Liver (tissue), 3 donors: ENCODE measurements around the gene TBC1D9B.

Experiments used
- CTCF ChIP-seq: fragments of 150-350 bp; IDR thresholded peaks from 2 replicates; pipeline ENCODE4 v1.5.1; 2017; ENCODE audit warnings: improper control_type of control experiment, low read depth, low read length; ENCODE audit not compliant: missing input control
- EGR1 ChIP-seq, 2 donors: IDR thresholded peaks; 2 replicates each; pipeline ENCODE4 v1.6.1; 2016 to 2018; ENCODE audit warnings: antibody characterized with exemption in 2 of 2, low read depth in 2 of 2
- GABPA ChIP-seq, 2 donors: IDR thresholded peaks in 1 of 2; conservative IDR thresholded peaks in 1 of 2; 2 replicates each; pipeline ENCODE4 v1.6.1; 2016; ENCODE audit warnings: antibody characterized with exemption in 2 of 2, mild to moderate bottlenecking in 1 of 2, moderate library complexity in 1 of 2
- HNF4A ChIP-seq, 2 donors: conservative IDR thresholded peaks; 2 replicates each; pipeline ENCODE4 v1.6.1; 2016; ENCODE audit warnings: antibody characterized with exemption in 2 of 2, mild to moderate bottlenecking in 2 of 2
- MAX ChIP-seq: IDR thresholded peaks from 2 replicates; pipeline ENCODE4 v1.6.1; 2016; ENCODE audit warnings: antibody characterized with exemption
- NR2F2 ChIP-seq: IDR thresholded peaks from 2 replicates; pipeline ENCODE4 v1.6.1; 2016; ENCODE audit warnings: antibody characterized with exemption
- RAD21 ChIP-seq, 2 donors: IDR thresholded peaks; 2 replicates each; pipeline ENCODE4 v1.6.1; 2016; ENCODE audit warnings: antibody characterized with exemption in 2 of 2, mild to moderate bottlenecking in 2 of 2
- REST ChIP-seq: IDR thresholded peaks from 2 replicates; pipeline ENCODE4 v1.6.1; 2016; ENCODE audit warnings: antibody characterized with exemption, mild to moderate bottlenecking
- TAF1 ChIP-seq: conservative IDR thresholded peaks from 2 replicates; pipeline ENCODE4 v1.6.1; 2016; ENCODE audit warnings: antibody characterized with exemption, mild to moderate bottlenecking
- YY1 ChIP-seq: IDR thresholded peaks from 2 replicates; pipeline ENCODE4 v1.6.1; 2016; ENCODE audit warnings: antibody characterized with exemption, mild to moderate bottlenecking
- ZBTB33 ChIP-seq: IDR thresholded peaks from 2 replicates; pipeline ENCODE4 v1.6.1; 2016; ENCODE audit warnings: antibody characterized with exemption
- donor health status: healthy.
- donor health status: healthy.

GRCh38 chr5:179817470-179817840 lies 90.2 kb downstream of the TBC1D9B start:
- TF ChIP-seq CTCF (no peak), REST (no peak), TAF1 (no peak), EGR1 (IDR thresholded peaks at IDR 0.05; ENCODE audit: low read depth in 2 of 2) (no peak), HNF4A (conservative IDR thresholded peaks at IDR 0.05) (no peak), YY1 (no peak), ZBTB33 (no peak), RAD21 (IDR thresholded peaks at IDR 0.05) (no peak), NR2F2 (no peak), GABPA (IDR thresholded peaks at IDR 0.05 in 1 of 2, conservative IDR thresholded peaks at IDR 0.05 in 1 of 2) (no peak), MAX (no peak)
